ENCODE data around the gene SLC37A1. TPM values are rescaled to one million over a fixed set of nuclear protein-coding genes. Genes with fewer than 3 reads are reported as not detected.

The SLC37A1 gene
- total and polyA plus RNA-seq, 2 of the 13 experiments (the other 11 are each of a cell fraction or from before 2014, with no cell fraction given) = 0.22 to 0.40 TPM

DNA sequence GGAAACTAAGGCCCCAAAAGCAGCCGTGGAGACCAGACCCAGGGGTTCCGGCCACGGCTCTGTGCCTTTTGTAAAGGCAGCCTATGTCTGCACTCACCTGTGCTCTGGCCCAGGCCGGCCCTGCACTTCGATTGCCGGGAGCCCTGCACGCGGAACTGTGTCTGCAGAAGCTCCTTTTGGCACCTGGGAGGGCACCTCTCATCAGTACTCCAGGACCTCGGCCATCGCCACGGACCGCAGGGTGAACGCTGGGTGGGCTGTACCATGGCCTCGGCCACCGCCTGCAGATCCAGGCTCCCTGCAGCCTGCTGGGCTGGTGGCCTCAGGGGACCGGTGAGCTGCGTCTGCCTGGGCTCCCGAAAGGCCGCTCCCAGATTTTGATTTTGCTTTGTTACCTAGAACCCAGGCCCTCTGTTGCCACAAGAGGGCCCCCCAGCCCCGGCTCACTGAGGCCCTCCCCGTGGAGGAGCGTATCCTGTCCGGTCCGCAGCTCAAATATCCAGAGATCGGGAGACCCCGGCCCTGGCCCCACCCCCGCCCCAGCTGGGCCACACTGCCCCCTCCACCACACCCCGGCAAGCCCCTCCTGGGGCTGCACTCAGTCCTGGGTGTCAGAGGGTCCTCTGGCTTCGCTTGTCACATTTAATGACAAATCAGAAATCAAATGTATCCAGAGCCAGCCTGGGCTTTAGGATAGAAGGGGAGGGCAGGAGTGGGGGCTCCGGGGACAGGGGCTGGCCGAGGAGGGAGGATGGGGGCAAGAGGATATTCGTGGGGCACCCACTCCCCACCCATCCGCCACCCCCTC, 79.6 kb downstream of the SLC37A1 start (continued):
- no peak for TF ChIP-seq ELK4 (CRISPR knock-in tag; IDR thresholded peaks at IDR 0.05; ENCODE audit: borderline replicate concordance)
- TF ChIP-seq, protein P1, sequence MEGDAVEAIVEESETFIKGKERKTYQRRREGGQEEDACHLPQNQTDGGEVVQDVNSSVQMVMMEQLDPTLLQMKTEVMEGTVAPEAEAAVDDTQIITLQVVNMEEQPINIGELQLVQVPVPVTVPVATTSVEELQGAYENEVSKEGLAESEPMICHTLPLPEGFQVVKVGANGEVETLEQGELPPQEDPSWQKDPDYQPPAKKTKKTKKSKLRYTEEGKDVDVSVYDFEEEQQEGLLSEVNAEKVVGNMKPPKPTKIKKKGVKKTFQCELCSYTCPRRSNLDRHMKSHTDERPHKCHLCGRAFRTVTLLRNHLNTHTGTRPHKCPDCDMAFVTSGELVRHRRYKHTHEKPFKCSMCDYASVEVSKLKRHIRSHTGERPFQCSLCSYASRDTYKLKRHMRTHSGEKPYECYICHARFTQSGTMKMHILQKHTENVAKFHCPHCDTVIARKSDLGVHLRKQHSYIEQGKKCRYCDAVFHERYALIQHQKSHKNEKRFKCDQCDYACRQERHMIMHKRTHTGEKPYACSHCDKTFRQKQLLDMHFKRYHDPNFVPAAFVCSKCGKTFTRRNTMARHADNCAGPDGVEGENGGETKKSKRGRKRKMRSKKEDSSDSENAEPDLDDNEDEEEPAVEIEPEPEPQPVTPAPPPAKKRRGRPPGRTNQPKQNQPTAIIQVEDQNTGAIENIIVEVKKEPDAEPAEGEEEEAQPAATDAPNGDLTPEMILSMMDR (CRISPR knock-in tag; IDR thresholded peaks at IDR 0.05) = peak; percentile 87
- TF ChIP-seq THAP11 (CRISPR knock-in tag; IDR thresholded peaks at IDR 0.05) = no peak
- no peak for TF ChIP-seq TBL1XR1 (IDR thresholded peaks at IDR 0.05; ENCODE audit: borderline replicate concordance, low read length, partially characterized antibody)
- TF ChIP-seq LCORL (IDR thresholded peaks at IDR 0.05) = no peak
- 0 out of 2 replicates have a peak, but pooled peaks have one; percentile 44 for TF ChIP-seq LCORL (CRISPR knock-in tag; IDR thresholded peaks at IDR 0.05)
- TF ChIP-seq REL (CRISPR knock-in tag; conservative IDR thresholded peaks at IDR 0.05) = no peak
- TF ChIP-seq ZBTB8A (CRISPR knock-in tag; IDR thresholded peaks at IDR 0.05; ENCODE audit: borderline replicate concordance, low read depth) = no peak
- TF ChIP-seq ZMAT3 (CRISPR knock-in tag; conservative IDR thresholded peaks at IDR 0.05) = peak; percentile 41; the same call in 1 of the 2 replicates
- TF ChIP-seq, protein P2, sequence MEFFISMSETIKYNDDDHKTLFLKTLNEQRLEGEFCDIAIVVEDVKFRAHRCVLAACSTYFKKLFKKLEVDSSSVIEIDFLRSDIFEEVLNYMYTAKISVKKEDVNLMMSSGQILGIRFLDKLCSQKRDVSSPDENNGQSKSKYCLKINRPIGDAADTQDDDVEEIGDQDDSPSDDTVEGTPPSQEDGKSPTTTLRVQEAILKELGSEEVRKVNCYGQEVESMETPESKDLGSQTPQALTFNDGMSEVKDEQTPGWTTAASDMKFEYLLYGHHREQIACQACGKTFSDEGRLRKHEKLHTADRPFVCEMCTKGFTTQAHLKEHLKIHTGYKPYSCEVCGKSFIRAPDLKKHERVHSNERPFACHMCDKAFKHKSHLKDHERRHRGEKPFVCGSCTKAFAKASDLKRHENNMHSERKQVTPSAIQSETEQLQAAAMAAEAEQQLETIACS (CRISPR knock-in tag; IDR thresholded peaks at IDR 0.05) = no peak
- TF ChIP-seq, protein P3, sequence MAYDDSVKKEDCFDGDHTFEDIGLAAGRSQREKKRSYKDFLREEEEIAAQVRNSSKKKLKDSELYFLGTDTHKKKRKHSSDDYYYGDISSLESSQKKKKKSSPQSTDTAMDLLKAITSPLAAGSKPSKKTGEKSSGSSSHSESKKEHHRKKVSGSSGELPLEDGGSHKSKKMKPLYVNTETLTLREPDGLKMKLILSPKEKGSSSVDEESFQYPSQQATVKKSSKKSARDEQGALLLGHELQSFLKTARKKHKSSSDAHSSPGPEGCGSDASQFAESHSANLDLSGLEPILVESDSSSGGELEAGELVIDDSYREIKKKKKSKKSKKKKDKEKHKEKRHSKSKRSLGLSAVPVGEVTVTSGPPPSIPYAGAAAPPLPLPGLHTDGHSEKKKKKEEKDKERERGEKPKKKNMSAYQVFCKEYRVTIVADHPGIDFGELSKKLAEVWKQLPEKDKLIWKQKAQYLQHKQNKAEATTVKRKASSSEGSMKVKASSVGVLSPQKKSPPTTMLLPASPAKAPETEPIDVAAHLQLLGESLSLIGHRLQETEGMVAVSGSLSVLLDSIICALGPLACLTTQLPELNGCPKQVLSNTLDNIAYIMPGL (CRISPR knock-in tag; IDR thresholded peaks at IDR 0.05; ENCODE audit: borderline replicate concordance in 1 of 2, low read depth in 1 of 2) = peak in 1 of 2 experiments; percentile 34; a peak in 1 of 4 replicates
- peak; percentile 31; the same call in 1 of the 2 replicates for TF ChIP-seq ZNF292 (CRISPR knock-in tag; IDR thresholded peaks at IDR 0.05; ENCODE audit: borderline replicate concordance, low read depth)
- TF ChIP-seq KDM2A (CRISPR knock-in tag; IDR thresholded peaks at IDR 0.05; ENCODE audit: borderline replicate concordance, low read depth) = 0 out of 2 replicates have a peak, but pooled peaks have one; percentile 24
- TF ChIP-seq YEATS2 (CRISPR knock-in tag; IDR thresholded peaks at IDR 0.05; ENCODE audit: borderline replicate concordance) = no peak
- TF ChIP-seq STAG1 (CRISPR knock-in tag; IDR thresholded peaks at IDR 0.05) = peak; percentile 90
- TF ChIP-seq ZNF136 (CRISPR knock-in tag; IDR thresholded peaks at IDR 0.05; ENCODE audit: low read depth) = no peak
- no peak for TF ChIP-seq ZSCAN30 (CRISPR knock-in tag; IDR thresholded peaks at IDR 0.05)

All from HepG2 (cell line).